HG03064 (cell line): ENCODE results near the gene DICER1.

ENCODE experiments used
- ATAC-seq: cut with Tn5 transposase; IDR thresholded peaks from one replicate; pipeline ENCODE4 v1.9.1; 2021; ENCODE audit warnings: low read depth; ENCODE audit not compliant: unreplicated experiment

The DICER1 gene

DNA sequence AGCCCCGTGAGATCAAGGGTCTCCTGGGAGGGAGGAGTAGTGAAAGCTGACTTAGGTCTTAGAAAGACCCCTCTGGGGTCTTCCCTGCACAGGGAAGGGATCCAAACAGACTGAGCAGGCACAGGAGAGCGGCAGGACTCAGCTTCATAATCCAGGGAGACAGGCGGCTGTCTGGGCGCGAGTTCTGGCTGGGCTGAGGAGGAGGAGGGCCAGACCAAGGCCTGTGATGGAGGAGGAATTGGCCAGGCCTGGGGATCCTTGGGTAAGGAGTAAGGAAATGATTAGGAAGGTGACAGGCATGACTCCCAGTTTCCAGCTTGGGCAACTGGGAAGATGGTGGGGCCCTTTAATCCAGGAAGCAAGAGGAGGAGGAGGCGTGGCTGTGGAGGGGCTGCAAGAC is 93.1 kb downstream of the DICER1 start:
- ATAC-seq, result no peak

DNA sequence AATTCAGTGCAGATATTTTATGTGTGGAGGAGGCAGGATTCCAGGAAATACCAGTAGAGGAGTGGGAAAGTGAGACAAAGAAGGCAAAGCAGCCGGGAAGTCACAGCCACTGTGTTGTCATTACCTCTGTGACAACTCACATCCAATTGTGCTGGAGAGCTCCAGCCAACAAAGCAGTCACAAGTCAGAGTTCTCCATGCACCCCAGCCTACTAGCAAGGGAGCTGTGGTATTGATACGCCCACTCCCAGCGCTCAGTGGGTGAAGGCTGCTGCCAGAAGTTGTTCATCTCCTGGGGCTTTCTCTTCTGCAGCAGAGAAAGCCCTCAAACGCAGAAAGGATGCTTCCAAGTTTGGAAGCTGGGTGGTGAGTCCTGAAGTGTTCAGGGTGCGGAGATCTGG is 93.9 kb downstream of the DICER1 start:
- ATAC-seq, result no peak

DNA sequence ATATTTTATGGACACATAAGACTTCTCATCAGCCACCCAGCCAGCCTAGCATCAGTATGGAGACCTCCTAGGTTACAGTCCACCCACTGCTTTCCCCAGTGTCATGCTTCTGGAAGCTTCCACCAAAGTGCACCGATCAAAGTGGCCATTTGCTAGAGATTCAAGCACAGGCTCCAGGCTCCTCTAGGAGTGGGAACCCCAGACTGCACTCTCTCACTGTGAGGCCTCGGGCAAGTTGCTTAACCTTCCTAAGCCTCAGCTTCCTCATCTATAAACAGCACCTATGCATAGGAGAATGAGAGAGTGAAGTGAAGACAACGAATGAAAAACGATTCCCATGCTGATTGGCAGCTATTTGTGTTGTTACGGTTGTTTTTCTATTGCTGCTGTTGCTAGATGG is 94.4 kb downstream of the DICER1 start:
- ATAC-seq, result no peak

DNA sequence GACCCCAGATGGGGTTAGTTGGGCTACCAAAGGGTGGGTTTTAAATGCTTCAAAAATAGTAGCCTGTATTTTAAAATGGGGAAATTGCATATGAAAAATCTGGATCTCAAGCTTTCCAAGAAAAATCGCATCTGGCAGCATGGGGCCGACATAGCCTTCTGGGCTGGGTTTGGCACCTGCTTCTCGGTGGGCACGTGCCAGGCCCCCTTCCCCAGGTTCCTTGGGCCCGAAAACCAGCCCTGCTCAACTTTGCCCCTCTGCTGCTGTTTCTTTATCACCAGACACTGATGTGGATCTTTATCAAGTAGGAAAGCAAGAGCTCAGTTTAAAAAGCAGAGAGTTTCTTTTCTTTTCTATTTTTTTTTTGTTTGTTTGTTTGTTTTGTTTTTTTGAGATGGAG is 95.1 kb downstream of the DICER1 start:
- no peak for ATAC-seq

DNA sequence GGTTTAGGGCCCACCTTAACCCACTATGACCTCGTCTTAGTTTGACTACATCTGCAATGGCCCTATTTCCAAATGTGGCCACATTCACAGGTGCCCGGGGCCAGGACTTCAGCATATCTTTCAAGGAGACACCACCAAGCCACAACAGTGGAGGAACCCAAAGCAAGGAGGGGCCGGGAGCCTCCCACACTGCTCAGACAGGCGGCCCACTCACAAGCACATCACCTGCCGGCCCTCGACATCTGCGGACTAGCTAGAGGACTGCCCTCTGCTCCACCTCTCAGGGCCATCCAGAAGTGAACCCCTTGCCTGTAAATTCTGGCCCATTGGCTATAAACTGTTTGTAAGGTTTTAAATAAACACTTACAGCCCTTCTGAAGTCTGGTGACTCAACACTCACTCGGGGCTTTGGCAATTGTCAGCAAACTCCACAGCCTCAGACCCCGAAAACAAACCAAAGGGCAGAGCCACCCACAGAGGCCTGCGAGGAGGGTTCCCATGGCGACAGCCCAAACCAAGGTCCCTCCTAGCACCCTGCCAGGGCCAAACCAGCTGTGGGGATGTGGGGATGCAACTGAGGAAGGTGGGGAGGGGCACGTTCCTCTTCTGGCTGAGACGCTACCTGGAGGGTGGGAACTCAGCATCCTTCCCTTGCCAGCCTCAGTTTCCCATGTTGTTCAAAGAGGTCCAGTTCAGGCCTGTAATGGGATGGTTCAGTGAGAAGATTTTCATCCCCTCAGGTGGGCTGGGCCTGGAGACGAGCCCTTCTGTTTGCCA is 95.8 kb downstream of the DICER1 start:
- ATAC-seq, result no peak

DNA sequence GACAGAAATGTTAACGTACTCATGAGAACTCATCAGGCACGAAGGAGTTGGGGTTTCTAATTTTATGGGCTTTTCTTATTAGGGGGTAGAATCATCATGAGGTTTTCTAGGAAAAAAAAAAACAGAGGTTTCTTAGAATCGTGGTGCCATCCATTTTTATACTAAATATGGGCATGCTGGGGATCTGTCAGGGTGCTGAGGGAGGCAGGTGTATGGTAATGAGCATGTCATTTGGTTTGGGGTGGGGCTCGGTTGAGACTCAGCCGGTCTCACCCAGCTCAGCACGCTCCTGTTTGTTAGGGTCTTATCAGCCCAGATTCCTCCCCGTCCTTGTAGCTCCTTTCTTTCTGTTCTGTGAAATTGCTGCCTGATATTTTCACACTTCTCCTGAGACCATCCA is 98.2 kb downstream of the DICER1 start:
- no peak for ATAC-seq

DNA sequence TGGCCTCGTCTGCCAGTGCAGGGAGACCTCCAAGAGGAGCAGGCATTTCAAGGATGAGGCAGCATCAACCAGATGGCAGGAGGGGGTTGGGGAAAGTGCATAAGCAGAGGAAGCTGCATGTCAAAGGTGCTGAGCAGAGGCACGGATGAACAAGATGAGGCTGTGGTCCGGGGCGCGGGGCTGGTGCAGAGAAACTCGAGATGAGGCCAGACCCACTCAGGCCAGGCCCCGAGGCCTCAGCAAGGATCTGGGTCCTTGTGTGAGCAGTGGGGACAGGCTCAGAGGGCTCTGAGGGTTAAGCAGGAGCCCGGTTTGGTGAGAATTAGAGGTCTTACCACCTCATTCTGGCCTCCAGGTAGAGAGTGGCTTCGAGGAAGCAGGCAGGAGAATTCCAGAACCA is 98.8 kb downstream of the DICER1 start:
- no peak for ATAC-seq

DNA sequence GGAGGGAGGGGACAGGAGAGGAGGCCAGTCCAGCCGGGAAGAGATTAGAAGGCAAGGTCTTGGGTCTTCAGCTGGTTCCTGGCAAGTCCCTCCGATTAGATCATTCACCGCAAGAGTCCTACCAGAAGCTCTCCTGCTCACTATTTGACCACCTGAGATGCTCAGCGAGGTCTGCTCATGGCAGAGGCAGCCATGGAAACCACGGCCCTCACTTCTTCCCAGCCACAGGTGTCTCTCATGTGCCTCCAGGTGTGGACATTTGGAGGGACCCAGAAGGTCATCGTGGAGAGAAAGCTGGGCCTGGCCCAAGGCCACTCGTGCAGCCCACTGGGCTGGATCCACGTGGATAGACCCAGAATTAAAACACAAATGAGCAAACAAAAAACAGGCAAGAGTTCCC is 99.5 kb downstream of the DICER1 start:
- no peak for ATAC-seq

DNA sequence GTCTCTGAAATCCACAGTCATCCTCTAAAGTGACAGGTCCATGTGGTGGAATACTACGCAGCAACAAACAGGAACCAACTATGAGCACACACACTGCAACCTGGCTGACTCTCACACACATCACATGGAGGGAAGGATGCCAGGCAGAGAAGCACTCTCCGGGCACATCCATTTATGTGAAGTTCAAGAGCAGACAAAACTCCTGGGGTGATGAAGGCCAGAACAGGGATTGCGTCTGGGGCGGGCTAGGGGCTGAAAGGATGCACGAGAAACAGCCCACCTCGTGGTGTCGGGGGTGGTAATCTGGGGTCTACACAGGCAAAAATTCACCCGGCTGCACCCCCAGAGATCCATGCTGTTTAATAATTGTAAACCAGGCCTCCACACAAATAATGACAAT is 100.2 kb downstream of the DICER1 start:
- ATAC-seq, result no peak

DNA sequence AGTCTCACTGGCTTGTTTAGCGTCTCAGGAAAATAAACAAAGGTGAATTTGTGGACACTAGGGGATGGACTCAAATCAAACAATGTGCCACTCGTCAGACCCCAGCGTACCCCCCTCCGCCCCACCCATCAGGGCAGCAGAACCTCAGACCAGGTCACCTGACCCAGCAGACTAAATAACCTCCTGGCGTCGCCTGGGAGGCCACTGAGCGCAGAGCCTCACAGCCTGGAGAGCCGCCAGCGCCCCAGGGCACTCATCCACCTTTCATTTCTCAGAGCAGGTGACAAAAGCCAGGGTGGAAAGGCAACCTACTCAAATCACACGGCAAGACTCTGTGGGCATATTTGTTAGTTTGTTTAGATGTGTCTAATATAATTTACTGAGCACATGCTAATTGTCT is 100.9 kb downstream of the DICER1 start:
- no peak for ATAC-seq

DNA sequence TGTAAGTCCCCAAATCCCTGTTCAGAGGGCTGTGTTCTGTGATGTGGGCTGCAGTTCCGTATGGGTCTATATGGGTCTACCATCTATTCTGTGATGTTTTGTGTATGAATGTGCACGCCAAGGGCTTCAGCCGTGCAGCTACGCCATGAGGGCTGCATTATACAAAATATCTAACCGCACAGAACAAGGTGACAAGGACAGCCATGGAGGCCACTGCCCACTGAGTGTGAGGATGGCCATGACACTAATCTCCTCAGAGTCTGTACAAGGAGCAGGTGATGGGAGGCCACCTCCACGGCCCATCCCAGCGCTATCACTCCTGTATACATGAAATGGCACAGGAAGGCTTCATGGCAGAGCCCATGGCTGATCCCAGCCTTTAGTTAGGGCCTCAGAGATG is 102.0 kb downstream of the DICER1 start:
- no peak for ATAC-seq

DNA sequence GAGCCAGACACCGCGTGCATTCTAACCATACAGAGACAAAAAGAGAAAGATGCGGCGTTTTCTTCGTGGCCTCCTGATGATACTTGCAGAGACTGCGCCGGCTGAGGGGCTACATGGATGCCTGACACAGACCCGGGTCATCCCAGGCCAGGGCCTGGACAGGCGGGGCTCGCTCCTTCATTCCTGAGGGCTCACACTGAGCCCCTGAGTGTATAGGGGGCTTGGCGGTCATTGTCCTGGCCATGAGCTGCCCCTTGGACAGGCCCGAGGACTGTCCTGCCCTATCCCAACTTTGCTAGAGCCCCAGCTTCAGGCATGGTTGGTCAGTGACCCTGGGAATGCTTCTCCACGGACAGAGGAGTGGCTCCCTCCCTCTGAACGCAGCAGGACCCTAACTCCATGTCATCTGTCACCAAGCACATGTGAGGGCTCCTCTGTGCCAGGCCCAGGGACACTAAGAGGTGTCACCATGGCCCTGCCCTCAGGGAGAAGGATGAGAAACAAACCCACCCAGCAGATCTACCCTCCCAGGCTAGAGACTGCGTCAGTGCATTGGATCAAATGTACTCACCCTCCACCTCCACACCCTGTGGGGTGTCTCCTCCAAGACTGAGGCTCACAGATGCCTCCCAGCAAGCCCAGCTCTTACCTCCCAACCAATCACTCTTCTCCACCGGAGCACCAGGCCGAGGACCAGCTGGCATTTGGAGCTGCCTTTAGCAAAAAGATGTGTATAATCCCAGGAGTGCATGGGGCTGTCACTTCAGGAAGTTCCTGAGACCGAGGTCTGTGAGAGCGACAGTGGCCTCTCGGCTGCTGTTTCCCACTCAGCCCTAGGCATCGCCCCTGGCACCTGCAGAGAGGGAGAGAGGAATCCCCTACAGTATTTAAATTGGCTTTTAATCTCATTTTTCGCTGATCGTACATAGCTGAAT is 102.7 kb downstream of the DICER1 start:
- ATAC-seq, result no peak

DNA sequence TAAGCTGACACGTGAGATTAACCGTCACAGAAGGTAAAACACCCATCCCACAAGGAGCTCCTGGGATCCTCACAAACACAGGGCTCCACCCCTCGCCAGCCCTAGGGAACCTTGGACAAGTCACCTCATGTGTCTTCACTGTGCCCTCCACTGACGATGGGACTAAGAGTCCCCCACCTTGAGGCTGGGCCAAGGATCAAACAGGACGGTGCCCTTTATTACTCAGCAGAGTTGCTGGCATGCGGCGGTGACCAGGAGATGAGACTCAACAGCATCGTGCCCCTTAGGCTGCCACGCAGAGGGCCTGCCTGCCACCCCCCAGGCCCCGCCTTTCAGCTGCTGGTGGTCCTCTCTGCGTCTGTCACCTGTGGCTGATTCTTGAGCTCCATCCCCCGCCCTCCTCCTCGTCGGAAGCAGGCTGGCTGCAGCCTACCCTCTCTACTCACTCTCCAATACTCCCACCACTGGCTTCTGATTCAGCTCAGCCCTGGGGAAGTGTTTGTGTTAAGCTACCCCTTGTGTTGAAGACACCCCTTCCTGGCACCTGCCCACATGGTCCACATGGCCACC is 105.2 kb downstream of the DICER1 start:
- no peak for ATAC-seq

DNA sequence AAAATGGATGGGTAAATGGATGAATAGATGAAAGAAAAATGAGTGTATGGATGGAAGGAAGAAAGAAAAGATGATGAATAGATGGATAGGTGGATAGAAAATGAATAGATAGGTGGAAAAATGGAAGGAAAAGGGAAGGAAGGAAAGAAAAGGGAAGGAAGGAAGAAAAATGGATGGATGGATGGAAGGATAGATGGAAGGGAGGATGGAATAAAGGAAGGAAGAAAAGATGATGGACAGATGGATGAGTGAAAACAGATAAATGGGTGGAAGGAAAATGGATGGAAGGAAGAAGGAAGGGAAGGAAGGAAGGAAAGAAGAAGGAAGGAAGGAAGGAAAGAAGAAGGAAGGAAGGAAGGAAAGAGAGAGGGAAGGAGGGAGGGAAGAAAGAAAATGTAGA is 107.4 kb downstream of the DICER1 start:
- no peak for ATAC-seq

DNA sequence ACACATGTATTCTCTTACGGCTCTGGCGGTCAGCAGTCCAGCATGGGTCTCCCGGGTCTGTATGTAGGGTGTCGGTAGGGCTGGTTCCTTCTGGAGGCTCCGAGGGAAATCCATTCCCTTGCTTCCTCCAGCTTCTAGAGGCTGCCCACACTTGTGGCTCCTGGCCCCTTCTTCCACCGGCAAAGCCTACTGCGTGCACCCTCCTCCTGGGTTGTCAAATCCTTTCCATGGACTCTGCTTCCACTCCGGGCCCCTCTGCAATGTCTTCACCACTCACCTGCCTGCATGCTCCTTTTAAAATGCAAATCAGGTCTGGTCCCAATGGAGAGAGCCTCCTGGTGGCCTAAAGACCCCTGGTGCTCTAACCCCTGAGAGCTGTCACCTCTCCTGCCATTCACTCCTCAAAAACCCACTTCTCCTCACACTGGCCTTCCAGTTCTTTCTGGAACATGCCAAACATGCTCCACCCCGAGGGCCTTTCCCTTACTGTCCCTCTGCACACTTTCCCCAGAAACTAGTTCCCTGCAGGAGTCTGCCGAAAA is 108.5 kb downstream of the DICER1 start:
- ATAC-seq, result no peak

DNA sequence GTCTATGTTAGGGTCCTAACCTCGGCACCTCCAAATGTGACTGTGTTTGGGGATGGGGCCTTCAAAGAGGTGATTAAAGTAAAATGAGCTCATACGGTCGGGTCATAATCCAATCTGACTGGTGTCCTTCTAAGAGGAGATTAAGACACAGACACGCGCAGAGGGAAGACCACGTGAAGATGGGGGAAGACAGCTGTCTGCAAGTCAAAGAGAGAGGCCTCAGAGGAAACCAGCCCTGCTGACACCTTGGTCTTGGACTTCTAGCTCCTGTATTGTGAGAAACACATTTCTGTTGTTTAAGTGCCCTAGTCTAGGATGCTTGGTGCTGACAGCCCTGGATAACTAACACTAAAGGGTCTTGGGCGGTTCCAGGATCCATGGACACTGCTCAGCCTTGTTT is 109.6 kb downstream of the DICER1 start:
- no peak for ATAC-seq

DNA sequence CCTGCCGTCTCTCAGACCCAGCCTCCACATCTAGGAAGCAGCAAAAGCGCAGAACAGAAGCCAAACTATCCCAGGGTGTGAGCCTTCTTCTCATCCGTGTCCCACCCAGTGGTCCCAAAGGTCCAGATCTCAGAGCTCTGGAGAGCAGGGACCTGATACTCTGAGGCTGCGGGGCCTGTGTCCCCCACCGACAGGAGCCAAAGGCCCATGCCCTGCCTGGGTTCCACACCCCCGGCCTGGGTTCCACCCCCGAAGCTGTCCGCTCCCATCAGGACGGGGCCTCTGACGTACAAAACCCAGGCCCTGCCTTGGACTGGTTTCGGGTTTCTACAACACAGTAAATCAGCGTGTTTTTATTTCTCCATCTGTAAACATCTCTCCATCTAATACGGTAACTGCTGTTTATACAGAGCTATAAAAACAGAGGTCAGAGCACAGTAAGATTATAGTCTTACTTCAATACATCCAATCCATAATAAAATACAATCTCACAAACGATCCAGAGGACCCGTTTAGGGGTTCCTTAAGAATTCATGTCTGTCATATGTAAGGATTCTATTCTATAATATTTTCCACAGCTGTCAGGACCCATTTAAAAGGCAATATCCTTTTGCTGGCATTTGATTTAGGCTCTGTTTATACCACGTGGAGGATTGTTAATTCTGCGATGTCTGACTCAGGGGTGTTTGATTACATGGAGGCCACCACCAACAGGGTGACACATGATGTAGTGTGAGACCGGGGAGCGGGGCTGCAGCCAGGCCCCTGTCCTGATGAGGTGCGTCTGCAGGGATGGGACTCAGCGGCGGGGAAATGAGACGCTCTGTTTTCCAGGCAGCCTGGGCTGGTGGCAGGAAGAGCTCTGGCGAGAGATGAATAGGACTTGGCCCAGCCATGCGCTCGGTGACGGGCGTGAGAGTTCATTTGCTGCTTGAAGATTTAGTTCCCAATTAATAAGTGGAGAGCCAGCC is 110.3 kb downstream of the DICER1 start:
- no peak for ATAC-seq

DNA sequence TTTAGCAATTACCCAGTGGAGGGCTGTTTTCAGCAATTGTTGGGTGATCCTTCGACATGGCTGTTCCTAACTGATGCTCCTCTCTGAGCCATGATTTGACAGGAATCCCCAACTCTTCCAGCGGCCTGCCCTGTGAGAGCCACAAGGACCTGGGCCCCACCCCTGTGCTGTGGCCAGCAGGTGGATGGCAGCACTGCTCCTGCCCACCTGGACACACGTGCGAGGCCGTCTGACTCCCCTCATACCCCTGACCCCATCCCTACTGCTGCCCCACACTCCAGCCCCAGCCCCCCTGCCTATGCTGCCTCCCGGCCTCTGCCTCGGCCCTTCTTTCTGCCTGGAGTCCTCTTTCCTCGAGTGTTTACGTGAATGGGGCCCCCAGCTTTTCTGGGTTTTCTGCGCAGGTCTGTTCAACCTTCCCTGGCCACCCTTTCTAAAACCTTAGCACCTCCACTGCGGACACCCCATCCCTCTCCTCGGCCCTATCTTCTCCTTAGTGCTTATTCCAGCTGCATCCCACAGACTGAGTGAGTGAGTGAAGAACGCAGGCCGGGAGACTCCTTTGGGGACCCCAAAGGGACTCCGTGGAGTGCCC is 111.4 kb downstream of the DICER1 start:
- ATAC-seq, result no peak

DNA sequence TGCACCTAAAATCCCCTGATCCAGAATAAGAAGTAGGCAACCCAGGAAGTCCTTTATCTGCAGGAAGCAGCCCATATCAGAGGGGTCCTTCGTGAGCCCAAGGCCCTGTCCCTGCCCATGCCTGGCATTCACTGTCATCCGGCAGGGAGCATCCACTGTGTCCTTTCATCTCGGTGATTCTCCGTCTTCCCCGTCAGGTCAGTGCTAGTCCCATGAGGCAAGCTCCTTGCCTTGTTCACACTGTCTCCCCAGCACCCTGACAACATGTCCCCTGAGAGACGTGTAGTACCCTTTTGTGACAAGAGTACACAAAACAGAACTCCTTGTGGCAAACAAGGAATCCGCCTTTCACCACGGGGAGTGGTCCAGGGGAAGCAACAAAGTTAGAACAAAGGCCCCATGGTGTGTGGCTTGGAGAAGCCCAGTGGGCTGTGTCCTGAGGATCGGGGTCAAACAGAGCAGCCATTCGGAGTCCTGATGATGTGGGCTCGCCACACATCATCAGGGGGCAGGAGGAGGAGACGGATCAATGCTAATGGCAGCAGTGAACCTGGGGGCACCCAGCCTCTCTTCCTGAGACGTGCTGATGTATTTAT is 112.1 kb downstream of the DICER1 start:
- no peak for ATAC-seq
